H1 (cell line): Measurements from ENCODE around the gene NME3. TPM values are rescaled to one million over a fixed set of nuclear protein-coding genes. Genes with fewer than 3 reads are reported as not detected.

ENCODE experiments used
- CTCF ChIA-PET: fragments of 300-600 bp; sonication (Branson Sonifier 250); formaldehyde crosslinking; loops from one replicate; lab custom pipeline; 2021; ENCODE audit not compliant: partially characterized antibody; lab: Charles Lee
- POLR2A ChIA-PET: fragments of 300-600 bp; sonication (Branson Sonifier 250); formaldehyde crosslinking; loops from one replicate; lab custom pipeline; 2021; ENCODE audit warnings: inconsistent platforms; ENCODE audit not compliant: partially characterized antibody; lab: Charles Lee
- DNase-seq, 2 experiments: peaks; one replicate each; pipeline versions ENCODE4 v3.0.0 to v3.0.0-alpha.2; 2010 to 2022; ENCODE audit warnings: low spot score in 2 of 2, low read depth in 1 of 2, mixed read lengths in 1 of 2
- FAIRE-seq: peaks from 2 replicates; lab custom pipeline; 2011; peaks lifted over from hg19 to GRCh38; lab: Jason Lieb, UNC
- H2AFZ ChIP-seq: 2 replicates; pipeline ENCODE4 v1.8.1; 2012; ENCODE audit warnings: low read length, inconsistent platforms
- H2AK5ac ChIP-seq: 2 replicates; pipeline ENCODE4 v1.6.1; 2013; ENCODE audit warnings: low read depth, low read length
- H2BK120ac ChIP-seq: replicated peaks from 2 replicates; pipeline ENCODE3; 2013; ENCODE audit warnings: low read depth, low read length, inconsistent platforms
- H2BK12ac ChIP-seq: 2 replicates; pipeline ENCODE4 v1.6.1; 2013; ENCODE audit warnings: low read depth, low read length
- H2BK15ac ChIP-seq: 2 replicates; pipeline ENCODE4 v1.6.1; 2013; ENCODE audit warnings: low read length
- H2BK20ac ChIP-seq: 2 replicates; pipeline ENCODE4 v1.6.1; 2013; ENCODE audit warnings: low read length
- H2BK5ac ChIP-seq: 2 replicates; pipeline ENCODE4 v1.6.1; 2013; ENCODE audit warnings: low read depth, low read length
- H3K14ac ChIP-seq: 2 replicates; pipeline ENCODE4 v1.6.1; 2013; ENCODE audit warnings: inconsistent platforms; ENCODE audit not compliant: insufficient read length
- H3K18ac ChIP-seq: 2 replicates; pipeline ENCODE4 v1.6.1; 2013; ENCODE audit warnings: low read length; ENCODE audit errors: extremely low read depth
- H3K23ac ChIP-seq: 2 replicates; pipeline ENCODE4 v1.6.1; 2013; ENCODE audit warnings: inconsistent platforms; ENCODE audit not compliant: insufficient read length
- H3K23me2 ChIP-seq: 2 replicates; pipeline ENCODE4 v1.6.1; 2013; ENCODE audit warnings: low read depth, low read length
- H3K27ac ChIP-seq: 2 replicates; pipeline ENCODE4 v1.6.1; 2011; ENCODE audit warnings: low read depth, low read length, inconsistent platforms
- H3K27me3 ChIP-seq, 4 experiments: replicated peaks in 1 of 4; 1 replicate in 1 of 4; 2 replicates in 3 of 4; pipeline versions ENCODE4 v1.6.1 to v1.8.1; 2011 to 2013; ENCODE audit warnings: low read length in 3 of 4, mild to moderate bottlenecking in 3 of 4, inconsistent platforms in 2 of 4, mixed read lengths in 2 of 4, moderate library complexity in 1 of 4; ENCODE audit not compliant: control insufficient read depth in 3 of 4, insufficient read depth in 3 of 4; ENCODE audit errors: extremely low read depth in 1 of 4
- H3K36me3 ChIP-seq, 4 experiments: 2 replicates each; pipeline versions ENCODE4 v1.6.1 to v1.8.1; 2011 to 2013; ENCODE audit warnings: mild to moderate bottlenecking in 4 of 4, low read length in 3 of 4, moderate library complexity in 2 of 4, control low read depth in 1 of 4, inconsistent platforms in 1 of 4; ENCODE audit not compliant: insufficient read depth in 4 of 4, control insufficient read depth in 2 of 4
- H3K4ac ChIP-seq: replicated peaks from 2 replicates; pipeline ENCODE3; 2013; ENCODE audit warnings: low read length, low read depth, mixed read lengths, inconsistent platforms; ENCODE audit not compliant: insufficient read length
- H3K4me1 ChIP-seq, 4 experiments: replicated peaks in 1 of 4; 1 replicate in 1 of 4; 2 replicates in 3 of 4; pipeline versions ENCODE4 v1.6.1 to v1.8.1; 2011 to 2013; ENCODE audit warnings: low read length in 3 of 4, inconsistent platforms in 2 of 4, mixed read lengths in 1 of 4; ENCODE audit not compliant: insufficient read depth in 4 of 4, control insufficient read depth in 3 of 4
- H3K4me2 ChIP-seq, 2 experiments: 2 replicates each; pipeline versions ENCODE4 v1.6.1 to v1.8.1; 2011 to 2013; ENCODE audit warnings: low read depth in 2 of 2, low read length in 2 of 2, control low read depth in 1 of 2, inconsistent platforms in 1 of 2, mild to moderate bottlenecking in 1 of 2; ENCODE audit not compliant: insufficient read depth in 1 of 2
- H3K4me3 ChIP-seq, 4 experiments: fragments of 200-600, 300-600 bp in 1 of 4; sonication (generic), shearing (Covaris generic), sonication (Bioruptor Twin) in 1 of 4; 2 replicates each; pipeline versions ENCODE4 v1.5.1 to v1.8.1; 2011 to 2016; ENCODE audit warnings: low read length in 4 of 4, low read depth in 3 of 4, control low read depth in 2 of 4, inconsistent platforms in 2 of 4, mild to moderate bottlenecking in 2 of 4, mixed read lengths in 1 of 4, moderate library complexity in 1 of 4; ENCODE audit not compliant: insufficient read depth in 2 of 4; ENCODE audit errors: extremely low read depth in 1 of 4
- H3K56ac ChIP-seq: replicated peaks from 2 replicates; pipeline ENCODE3; 2013; ENCODE audit warnings: low read depth, mild to moderate bottlenecking, mixed read lengths, low read length, inconsistent platforms; ENCODE audit not compliant: insufficient read length
- H3K79me1 ChIP-seq: 2 replicates; pipeline ENCODE4 v1.6.1; 2013; ENCODE audit warnings: low read depth, low read length, control low read depth
- H3K79me2 ChIP-seq, 2 experiments: 2 replicates each; pipeline versions ENCODE4 v1.6.1 to v1.8.1; 2012 to 2013; ENCODE audit warnings: low read length in 2 of 2, mild to moderate bottlenecking in 2 of 2, inconsistent platforms in 1 of 2; ENCODE audit not compliant: insufficient read depth in 2 of 2, control insufficient read depth in 1 of 2
- H3K9ac ChIP-seq, 4 experiments: replicated peaks in 1 of 4; 1 replicate in 1 of 4; 2 replicates in 3 of 4; pipeline versions ENCODE4 v1.6.1 to v1.8.1; 2011 to 2013; ENCODE audit warnings: low read depth in 3 of 4, low read length in 3 of 4, control low read depth in 2 of 4, mild to moderate bottlenecking in 2 of 4, moderate library complexity in 2 of 4, inconsistent platforms in 1 of 4; ENCODE audit errors: extremely low read depth in 1 of 4
- H3K9me3 ChIP-seq, 2 experiments: 2 replicates each; pipeline versions ENCODE4 v1.6.1 to v1.8.1; 2012 to 2013; ENCODE audit warnings: mild to moderate bottlenecking in 2 of 2, moderate library complexity in 2 of 2, control low read depth in 1 of 2, inconsistent platforms in 1 of 2, low read depth in 1 of 2, low read length in 1 of 2, mixed read lengths in 1 of 2; ENCODE audit not compliant: insufficient read depth in 2 of 2
- H4K20me1 ChIP-seq, 2 experiments: replicated peaks in 1 of 2; 2 replicates each; pipeline versions ENCODE3 to v1.8.1; 2011 to 2013; ENCODE audit warnings: inconsistent platforms in 2 of 2, low read length in 2 of 2, mild to moderate bottlenecking in 1 of 2; ENCODE audit not compliant: insufficient read depth in 2 of 2, control insufficient read depth in 1 of 2
- H4K5ac ChIP-seq: 2 replicates; pipeline ENCODE4 v1.6.1; 2013; ENCODE audit warnings: low read length, low read depth, mixed read lengths, inconsistent platforms; ENCODE audit not compliant: insufficient read length
- H4K8ac ChIP-seq: 2 replicates; pipeline ENCODE4 v1.8.0; 2013; ENCODE audit warnings: mild to moderate bottlenecking, moderate library complexity, low read length, inconsistent platforms; ENCODE audit not compliant: insufficient read depth; ENCODE audit errors: extremely low read depth
- H4K91ac ChIP-seq: replicated peaks from 2 replicates; pipeline ENCODE3; 2013; ENCODE audit warnings: low read length, mixed read lengths, inconsistent platforms; ENCODE audit not compliant: insufficient read length
- FOSL1 ChIP-seq: IDR thresholded peaks from 2 replicates; pipeline ENCODE4 v1.6.1; 2011; ENCODE audit warnings: mild to moderate bottlenecking, low read depth, low read length, moderate library complexity; ENCODE audit not compliant: insufficient read depth
- HDAC2 ChIP-seq, 2 experiments: fragments of 300-600 bp in 1 of 2; sonication (generic) in 1 of 2; IDR thresholded peaks; 2 replicates each; pipeline ENCODE4 v1.6.1; 2011 to 2012; ENCODE audit warnings: low read depth in 2 of 2, low read length in 2 of 2, mild to moderate bottlenecking in 2 of 2, moderate library complexity in 2 of 2, borderline replicate concordance in 1 of 2, inconsistent platforms in 1 of 2
- NANOG ChIP-seq: IDR thresholded peaks from 2 replicates; pipeline ENCODE4 v1.6.1; 2011; ENCODE audit warnings: low read length, low read depth, mild to moderate bottlenecking, inconsistent platforms; ENCODE audit not compliant: insufficient read depth, poor library complexity, severe bottlenecking
- POLR2A ChIP-seq, 2 experiments: IDR thresholded peaks; 1 replicate in 1 of 2; 2 replicates in 1 of 2; pipeline ENCODE4 v1.6.1; 2011; ENCODE audit warnings: low read depth in 2 of 2, low read length in 2 of 2, mild to moderate bottlenecking in 2 of 2; ENCODE audit errors: control extremely low read depth in 1 of 2
- SIX5 ChIP-seq: IDR thresholded peaks from 2 replicates; pipeline ENCODE4 v1.6.1; 2011; ENCODE audit warnings: mild to moderate bottlenecking, low read depth, low read length
- SP2 ChIP-seq: IDR thresholded peaks from 2 replicates; pipeline ENCODE4 v1.6.1; 2012; ENCODE audit warnings: mild to moderate bottlenecking, low read length, inconsistent platforms
- WGBS, 2 experiments: shearing (Covaris generic) in 1 of 2; methylation state at CpG; one replicate each; pipeline versions ENCODE4 v1.1.6 to v1.1.7; 2013 to 2015; ENCODE audit warnings: low lambda C conversion rate in 2 of 2, mixed read lengths in 2 of 2, inconsistent platforms in 1 of 2, low coverage in 1 of 2, missing lambda C conversion rate in 1 of 2; ENCODE audit not compliant: insufficient replicate concordance in 2 of 2, insufficient coverage in 1 of 2, insufficient read length in 1 of 2; ENCODE audit errors: extremely low coverage in 1 of 2, missing lambda C conversion rate in 1 of 2; 5-methylcytosine and 5-hydroxymethylcytosine counted together
- polyA plus RNA-seq, 7 experiments: library from polyadenylated mRNA; depleted of rRNA in 3 of 7; stranded (reverse) in 5 of 7; unstranded in 2 of 7; fragments of >200 nt in 5 of 7; fragments of 200-250 nt in 2 of 7; gene quantifications; 1 replicate in 5 of 7; 2 replicates in 1 of 7; 4 replicates in 1 of 7; pipeline versions ENCODE4 v1.2.1 to v1.2.3, GENCODE V29; 2011 to 2013; ENCODE audit warnings: missing spikeins in 2 of 7, mixed read lengths in 2 of 7
- total RNA-seq: library from RNA; stranded (reverse); fragmentation: NEBNext Ultra II Directional; extraction: Animal tissue kit (Norgen Biotek cat#: 25700); gene quantifications from 2 replicates; pipeline ENCODE4 v1.2.1, GENCODE V29; 2021
- TF ChIP-seq, protein P1 (sequence below), 3 experiments: IDR thresholded peaks; 1 replicate in 2 of 3; 2 replicates in 1 of 3; pipeline versions ENCODE4 v1.5.1 to v1.6.1; 2011; ENCODE audit warnings: low read length in 3 of 3, mild to moderate bottlenecking in 3 of 3, inconsistent platforms in 2 of 3, low read depth in 1 of 3, moderate library complexity in 1 of 3; ENCODE audit not compliant: insufficient read depth in 1 of 3; ENCODE audit errors: control extremely low read depth in 1 of 3

The NME3 gene
- total and polyA plus RNA-seq, 2 of the 8 experiments (the other 6 are each of a cell fraction or from before 2014, with no cell fraction given): 72.5 to 163 TPM

DNA sequence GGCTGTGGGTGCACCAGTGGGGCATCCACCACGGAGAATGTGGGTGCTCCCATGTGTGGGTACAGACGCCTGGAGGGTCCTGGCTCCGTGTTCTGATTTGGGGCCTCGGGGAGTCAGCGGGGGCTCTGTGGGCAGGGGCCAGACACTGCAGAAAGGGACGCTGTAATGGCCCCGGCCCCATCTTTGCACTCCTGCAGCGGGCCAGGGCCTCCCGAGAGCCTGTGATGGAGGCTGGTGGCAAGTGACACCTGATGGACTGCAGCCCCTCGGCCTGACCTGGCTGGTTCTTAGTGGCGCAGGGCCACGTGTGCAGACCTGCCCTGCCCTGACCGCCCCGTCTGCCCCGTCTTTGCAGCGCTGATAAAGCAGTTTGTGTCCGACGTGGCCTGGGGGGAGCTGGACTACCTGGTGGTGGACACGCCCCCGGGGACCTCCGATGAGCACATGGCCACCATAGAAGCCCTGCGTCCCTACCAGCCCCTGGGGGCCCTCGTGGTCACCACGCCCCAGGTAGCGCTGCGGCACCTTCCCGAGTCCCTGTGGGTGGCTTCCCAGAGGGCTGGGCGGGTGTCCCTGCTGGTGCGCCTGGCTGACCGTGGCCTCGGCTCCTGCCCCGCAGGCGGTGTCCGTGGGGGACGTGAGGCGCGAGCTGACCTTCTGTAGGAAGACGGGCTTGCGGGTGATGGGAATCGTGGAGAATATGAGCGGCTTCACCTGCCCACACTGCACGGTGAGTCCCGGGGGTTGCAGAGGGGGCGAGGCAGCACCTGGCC is 16.2 kb upstream of the NME3 start:
- Histone ChIP-seq H2BK20ac (no peak overlapping the region), H3K4me3 (no peak overlapping the region), H3K56ac (no peak overlapping the region), H4K5ac (no peak overlapping the region), H2BK12ac (no peak overlapping the region), H2BK5ac (no peak overlapping the region), H3K4me1 (no peaks in the 10 kb centered on the region; a peak in 1 of 7 replicates), H3K4ac (no peak overlapping the region), H3K79me2 (peaks cover 0 to 35% of the 10 kb centered on the region in 2 experiments; a peak in 3 of 4 replicates), H3K27ac (no peak overlapping the region), H2AFZ (no peak overlapping the region), H4K20me1 (peaks cover 20 to 21% of the 10 kb centered on the region in 2 experiments), H2BK120ac (no peak overlapping the region), H3K36me3 (peaks cover 0 to 44% (median 2%) of the 10 kb centered on the region in 4 experiments; a peak in 4 of 8 replicates), H3K9me3 (no peaks in the 10 kb centered on the region), H2AK5ac (no peak overlapping the region), H4K8ac (0 out of 2 replicates have a peak overlapping the region, but pooled peaks have one; percentile 51), H3K79me1 (peaks cover 13% of the 10 kb centered on the region; the same call in 1 of the 2 replicates), H3K23me2 (peaks cover 3% of the 10 kb centered on the region; the same call in 1 of the 2 replicates), H3K4me2 (no peak overlapping the region), H3K23ac (no peak overlapping the region), H3K14ac (no peak overlapping the region), H2BK15ac (no peak overlapping the region), H4K91ac (no peak overlapping the region), H3K27me3 (no peaks in the 10 kb centered on the region), H3K9ac (no peak overlapping the region), H3K18ac (no peak overlapping the region)
- WGBS, 2 experiments: 97% methylated on average over 23 of the region's 44 CpGs; no CpG with 5 or more reads in 1 of the 2 experiments
- ChIA-PET POLR2A (interaction anchor here (1.6 to 4.0 kb wide), 5 partner anchors 8 to 33 kb away, joined by 3 to 15 read pairs (median 5); partner anchors contain the start of gene NME3), CTCF (interaction anchor here (1.8 kb wide), 1 partner anchor 63 kb away, joined by 7 read pairs; no protein-coding TSS in a partner anchor)
- no peak for FAIRE-seq
- DNase-seq: no peak
- TF ChIP-seq SIX5 (no peak), FOSL1 (no peak), NANOG (no peak), POLR2A (IDR thresholded peaks at IDR 0.05; ENCODE audit: control extremely low read depth in 1 of 2, low read depth in 2 of 2, low read length in 2 of 2) (no peak), HDAC2 (IDR thresholded peaks at IDR 0.05; ENCODE audit: borderline replicate concordance in 1 of 2, low read depth in 2 of 2, low read length in 2 of 2) (no peak), SP2 (no peak)
- TF ChIP-seq, protein P1, sequence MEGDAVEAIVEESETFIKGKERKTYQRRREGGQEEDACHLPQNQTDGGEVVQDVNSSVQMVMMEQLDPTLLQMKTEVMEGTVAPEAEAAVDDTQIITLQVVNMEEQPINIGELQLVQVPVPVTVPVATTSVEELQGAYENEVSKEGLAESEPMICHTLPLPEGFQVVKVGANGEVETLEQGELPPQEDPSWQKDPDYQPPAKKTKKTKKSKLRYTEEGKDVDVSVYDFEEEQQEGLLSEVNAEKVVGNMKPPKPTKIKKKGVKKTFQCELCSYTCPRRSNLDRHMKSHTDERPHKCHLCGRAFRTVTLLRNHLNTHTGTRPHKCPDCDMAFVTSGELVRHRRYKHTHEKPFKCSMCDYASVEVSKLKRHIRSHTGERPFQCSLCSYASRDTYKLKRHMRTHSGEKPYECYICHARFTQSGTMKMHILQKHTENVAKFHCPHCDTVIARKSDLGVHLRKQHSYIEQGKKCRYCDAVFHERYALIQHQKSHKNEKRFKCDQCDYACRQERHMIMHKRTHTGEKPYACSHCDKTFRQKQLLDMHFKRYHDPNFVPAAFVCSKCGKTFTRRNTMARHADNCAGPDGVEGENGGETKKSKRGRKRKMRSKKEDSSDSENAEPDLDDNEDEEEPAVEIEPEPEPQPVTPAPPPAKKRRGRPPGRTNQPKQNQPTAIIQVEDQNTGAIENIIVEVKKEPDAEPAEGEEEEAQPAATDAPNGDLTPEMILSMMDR (IDR thresholded peaks at IDR 0.05; ENCODE audit: control extremely low read depth in 1 of 3, insufficient read depth in 1 of 3, low read depth in 1 of 3, low read length in 3 of 3): no peak
